ENCODE data around the gene DNASE1L1. TPM values are rescaled to one million over a fixed set of nuclear protein-coding genes. Genes with fewer than 3 reads are reported as not detected.

DNASE1L1 gene
- total RNA-seq, 1 donor from 2014 or later: 15.3 TPM

DNA sequence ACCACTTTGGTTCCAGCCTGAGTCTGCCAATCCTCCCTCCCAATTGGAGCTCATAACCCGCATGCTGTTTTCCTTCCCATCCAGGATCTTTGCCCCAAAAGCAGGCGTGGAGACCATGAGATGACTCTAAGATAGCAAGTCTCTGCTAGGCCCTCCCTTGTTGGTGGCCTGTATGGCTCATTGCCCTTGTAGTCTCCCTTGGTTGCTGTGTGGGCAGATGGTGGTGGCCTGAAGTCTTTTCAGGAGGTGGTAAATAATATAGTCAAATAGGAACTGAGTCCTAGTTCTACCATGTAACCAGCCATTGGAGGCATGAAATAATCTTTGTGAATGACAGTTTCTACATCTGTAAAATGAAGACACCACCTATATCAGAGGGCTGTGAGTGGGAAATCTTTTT lies 20.7 kb upstream of the DNASE1L1 start:
- H3K9me3 Mint-ChIP-seq: no peaks in the 10 kb centered on the region
- TF ChIP-seq, protein P1, sequence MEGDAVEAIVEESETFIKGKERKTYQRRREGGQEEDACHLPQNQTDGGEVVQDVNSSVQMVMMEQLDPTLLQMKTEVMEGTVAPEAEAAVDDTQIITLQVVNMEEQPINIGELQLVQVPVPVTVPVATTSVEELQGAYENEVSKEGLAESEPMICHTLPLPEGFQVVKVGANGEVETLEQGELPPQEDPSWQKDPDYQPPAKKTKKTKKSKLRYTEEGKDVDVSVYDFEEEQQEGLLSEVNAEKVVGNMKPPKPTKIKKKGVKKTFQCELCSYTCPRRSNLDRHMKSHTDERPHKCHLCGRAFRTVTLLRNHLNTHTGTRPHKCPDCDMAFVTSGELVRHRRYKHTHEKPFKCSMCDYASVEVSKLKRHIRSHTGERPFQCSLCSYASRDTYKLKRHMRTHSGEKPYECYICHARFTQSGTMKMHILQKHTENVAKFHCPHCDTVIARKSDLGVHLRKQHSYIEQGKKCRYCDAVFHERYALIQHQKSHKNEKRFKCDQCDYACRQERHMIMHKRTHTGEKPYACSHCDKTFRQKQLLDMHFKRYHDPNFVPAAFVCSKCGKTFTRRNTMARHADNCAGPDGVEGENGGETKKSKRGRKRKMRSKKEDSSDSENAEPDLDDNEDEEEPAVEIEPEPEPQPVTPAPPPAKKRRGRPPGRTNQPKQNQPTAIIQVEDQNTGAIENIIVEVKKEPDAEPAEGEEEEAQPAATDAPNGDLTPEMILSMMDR (IDR thresholded peaks at IDR 0.05): no peak
- ChIA-PET POLR2A (interaction anchor here (0.6 to 2.9 kb wide), 8 partner anchors 11 to 60 kb away, joined by 3 to 20 read pairs (median 6); partner anchors contain the start of genes RPL10 and SLC10A3), CTCF (interaction anchor here (1.4 kb wide), 1 partner anchor 32 kb away, joined by 4 read pairs; the partner anchor contains the start of gene RPL10)
- no peaks in the 10 kb centered on the region for H3K27me3 Mint-ChIP-seq
- H3K27ac Mint-ChIP-seq: no peak overlapping the region
- H3K4me1 Mint-ChIP-seq: peaks cover 23% of the 10 kb centered on the region
- DNase-seq (no peak), ATAC-seq (ENCODE audit: low read depth) (no peak)
- peak overlapping the region; percentile 81 for H3K4me3 Mint-ChIP-seq
- H3K36me3 Mint-ChIP-seq (ENCODE audit: low read depth): peaks cover 18% of the 10 kb centered on the region
- intact Hi-C loops (cut with micrococcal nuclease): loop anchor here (2.0 kb wide), 1 partner anchor 59 kb away; no protein-coding TSS in a partner anchor

DNA sequence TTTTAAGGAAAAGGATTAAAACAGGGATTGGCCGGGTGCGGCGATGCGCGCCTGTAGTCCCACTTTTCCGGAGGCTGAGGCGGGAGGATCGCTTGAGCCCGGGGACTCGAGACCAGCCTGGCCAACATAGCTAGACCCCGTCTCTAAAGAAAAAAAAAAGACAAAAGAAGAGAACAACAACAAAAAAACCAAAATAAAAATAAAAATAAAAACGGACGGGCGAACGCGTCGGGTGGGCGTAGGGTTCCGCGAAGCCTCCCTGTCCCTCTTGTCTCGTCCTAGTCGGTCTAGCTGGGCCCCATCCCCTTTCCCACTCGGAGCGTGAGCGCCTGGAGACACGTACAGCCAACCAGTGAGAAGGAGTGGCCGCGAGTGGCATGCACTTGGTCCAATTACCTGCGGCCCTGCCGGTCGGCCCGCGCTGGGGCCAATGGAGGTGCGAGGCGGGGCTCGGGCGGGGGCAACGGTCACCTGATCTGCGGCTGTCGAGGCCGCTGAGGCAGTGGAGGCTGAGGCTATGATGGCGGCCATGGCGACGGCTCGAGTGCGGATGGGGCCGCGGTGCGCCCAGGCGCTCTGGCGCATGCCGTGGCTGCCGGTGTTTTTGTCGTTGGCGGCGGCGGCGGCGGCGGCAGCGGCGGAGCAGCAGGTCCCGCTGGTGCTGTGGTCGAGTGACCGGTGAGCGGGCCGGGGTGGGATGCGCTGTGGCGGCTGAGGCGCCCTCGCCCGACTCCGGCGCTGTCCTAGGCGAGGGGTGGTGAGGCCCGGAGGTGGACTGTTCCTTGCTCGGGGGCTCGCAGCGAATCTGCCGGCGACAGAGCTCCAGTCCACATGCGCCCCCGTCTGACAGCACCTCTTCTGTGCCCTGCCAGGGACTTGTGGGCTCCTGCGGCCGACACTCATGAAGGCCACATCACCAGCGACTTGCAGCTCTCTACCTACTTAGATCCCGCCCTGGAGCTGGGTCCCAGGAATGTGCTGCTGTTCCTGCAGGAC lies 19.4 kb upstream of the DNASE1L1 start, which contains the start of gene ATP6AP1:
Gene ATP6AP1 (plus strand): TSS at position 502 of the 996 bp plus-strand sequence. CDS start 16 bp downstream, at position 518.
- intact Hi-C loops (cut with micrococcal nuclease): loop anchor here (1.0 to 2.0 kb wide), 3 partner anchors 8 to 58 kb away; no protein-coding TSS in a partner anchor
- H3K27me3 Mint-ChIP-seq: no peaks in the 10 kb centered on the region
- peak within 1 kb of the TSS; percentile 81 for H3K4me3 Mint-ChIP-seq
- TF ChIP-seq, protein P1 (IDR thresholded peaks at IDR 0.05): no peak
- POLR2A ChIA-PET: interaction anchor here (0.8 to 2.9 kb wide), 11 partner anchors 8 to 99 kb away, joined by 3 to 20 read pairs (median 4); partner anchors contain the start of genes DNASE1L1, RPL10 and SLC10A3
- no peaks in the 10 kb centered on the region for H3K9me3 Mint-ChIP-seq
- peaks cover 9% of the 10 kb centered on the region for H3K36me3 Mint-ChIP-seq (ENCODE audit: low read depth)
- CTCF ChIA-PET: interaction anchor here (1.0 to 1.4 kb wide), 2 partner anchors 9 to 30 kb away, joined by 3 to 4 read pairs; partner anchors contain the start of gene RPL10
- peaks cover 23% of the 10 kb centered on the region for H3K4me1 Mint-ChIP-seq
- DNase-seq (peak; percentile 77), ATAC-seq (ENCODE audit: low read depth) (peak; percentile 99)
- H3K27ac Mint-ChIP-seq: peak within 1 kb of the TSS; percentile 71

DNA sequence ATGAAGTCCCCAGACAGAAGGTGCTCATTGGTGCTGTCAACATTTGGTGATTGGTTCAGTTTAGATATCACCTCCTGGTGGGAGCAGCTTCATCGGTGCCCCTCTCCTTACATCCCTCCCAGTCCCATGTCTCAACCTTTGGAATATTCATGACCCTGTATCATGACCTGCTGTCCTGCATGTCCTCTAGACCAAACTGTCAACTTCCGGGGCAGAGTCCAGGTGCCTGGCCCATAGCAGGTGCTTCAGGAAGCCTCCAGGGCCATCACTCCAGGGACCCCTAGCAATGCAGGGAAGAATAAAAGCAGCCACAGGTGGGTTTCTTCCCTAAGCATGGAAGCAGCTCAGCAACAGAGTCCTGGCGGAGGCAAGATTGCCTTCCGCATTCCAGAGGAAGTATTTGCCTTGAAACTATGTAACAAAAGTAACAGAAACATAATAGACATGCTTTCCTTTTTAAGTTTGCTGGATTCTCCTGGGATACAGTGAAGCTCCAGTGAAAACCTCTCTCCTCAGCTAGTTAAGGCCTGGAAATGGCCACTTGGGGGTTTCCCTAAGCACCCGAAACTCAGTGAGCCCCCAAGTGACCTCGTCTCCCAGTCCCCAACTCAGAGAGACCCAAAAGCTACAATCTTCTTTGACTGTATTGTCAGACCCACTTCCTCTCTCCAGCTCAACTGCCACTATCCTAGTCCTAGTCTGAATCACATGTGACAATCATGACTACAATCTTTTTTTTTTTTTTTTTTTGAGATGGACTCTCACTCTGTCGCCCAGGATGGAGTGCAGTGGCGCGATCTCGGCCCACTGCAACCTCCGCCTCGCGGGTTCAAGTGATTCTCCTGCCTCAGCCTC lies 18.1 kb upstream of the DNASE1L1 start:
- no peaks in the 10 kb centered on the region for H3K9me3 Mint-ChIP-seq
- no peaks in the 10 kb centered on the region for H3K27me3 Mint-ChIP-seq
- no peak overlapping the region for H3K4me3 Mint-ChIP-seq
- H3K36me3 Mint-ChIP-seq (ENCODE audit: low read depth): peaks cover 3% of the 10 kb centered on the region
- DNase-seq: no peak
- TF ChIP-seq, protein P1 (IDR thresholded peaks at IDR 0.05): no peak
- H3K4me1 Mint-ChIP-seq: peaks cover 23% of the 10 kb centered on the region
- POLR2A ChIA-PET: interaction anchor here (2.9 kb wide), 2 partner anchors 15 to 30 kb away, joined by 18 to 20 read pairs; partner anchors contain the start of gene RPL10
- intact Hi-C loops (cut with micrococcal nuclease): no loop called here
- CTCF ChIA-PET: no interaction called here
- no peak overlapping the region for H3K27ac Mint-ChIP-seq
- no peak for ATAC-seq (ENCODE audit: low read depth)

DNA sequence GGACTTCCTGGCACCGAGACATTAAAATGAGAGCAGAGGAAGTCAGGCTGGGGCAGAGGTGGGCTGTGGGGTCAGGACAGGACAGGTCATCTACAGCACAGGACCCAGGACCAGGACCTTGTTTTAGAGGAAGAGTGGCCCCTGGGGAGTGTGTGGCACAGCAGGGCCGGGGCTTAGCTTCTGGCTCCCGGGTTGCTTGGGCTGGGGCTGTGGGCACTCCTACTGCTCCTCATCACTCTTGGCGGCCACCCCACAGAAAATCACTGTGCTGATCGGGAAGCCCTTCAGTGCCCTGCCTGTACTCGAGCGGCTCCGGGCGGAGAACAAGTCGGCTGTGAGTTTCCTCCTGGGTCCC lies 11.3 kb upstream of the DNASE1L1 start:
- TF ChIP-seq, protein P1 (IDR thresholded peaks at IDR 0.05): no peak
- no peaks in the 10 kb centered on the region for H3K27me3 Mint-ChIP-seq
- POLR2A ChIA-PET: interaction anchor here (0.6 to 1.8 kb wide), 3 partner anchors 10 to 96 kb away, joined by 3 to 6 read pairs (median 4); no protein-coding TSS in a partner anchor
- DNase-seq (no peak), ATAC-seq (ENCODE audit: low read depth) (no peak)
- H3K36me3 Mint-ChIP-seq (ENCODE audit: low read depth): no peaks in the 10 kb centered on the region
- intact Hi-C loops (cut with micrococcal nuclease): no loop called here
- CTCF ChIA-PET: no interaction called here
- no peak overlapping the region for H3K27ac Mint-ChIP-seq
- peaks cover 8% of the 10 kb centered on the region for H3K4me1 Mint-ChIP-seq
- H3K9me3 Mint-ChIP-seq: no peaks in the 10 kb centered on the region
- no peak overlapping the region for H3K4me3 Mint-ChIP-seq

Measured in activated B cell treated with CpG ODN at 0.5 μM for 24 hours (primary cell).